H9 (cell line): ENCODE measurements around the gene LECT2. TPM values are rescaled to one million over a fixed set of nuclear protein-coding genes. Genes with fewer than 3 reads are reported as not detected.

Experiments
- DNase-seq: peaks from one replicate; pipeline ENCODE4 v3.0.0-alpha.2; 2017
- H2AFZ ChIP-seq: one replicate; pipeline ENCODE4 v1.6.1; 2013; ENCODE audit warnings: mild to moderate bottlenecking, low read length, control low read depth, moderate library complexity
- H2AK5ac ChIP-seq: 2 replicates; pipeline ENCODE4 v1.6.1; 2013; ENCODE audit warnings: low read length, control low read depth, mixed read lengths; ENCODE audit not compliant: insufficient read length
- H2BK120ac ChIP-seq: one replicate; pipeline ENCODE4 v1.6.1; 2013; ENCODE audit warnings: low read depth, mild to moderate bottlenecking, low read length, control low read depth, inconsistent platforms; ENCODE audit not compliant: poor library complexity, severe bottlenecking
- H2BK12ac ChIP-seq: 2 replicates; pipeline ENCODE4 v1.6.1; 2013; ENCODE audit warnings: low read length, control low read depth, mixed read lengths, low read depth; ENCODE audit not compliant: insufficient read length
- H2BK15ac ChIP-seq: 2 replicates; pipeline ENCODE4 v1.6.1; 2013; ENCODE audit warnings: low read depth, low read length, control low read depth
- H2BK20ac ChIP-seq: one replicate; pipeline ENCODE4 v1.6.1; 2013; ENCODE audit warnings: low read depth, mild to moderate bottlenecking, low read length, control low read depth, inconsistent platforms; ENCODE audit not compliant: poor library complexity, severe bottlenecking
- H2BK5ac ChIP-seq: 2 replicates; pipeline ENCODE4 v1.6.1; 2013; ENCODE audit warnings: low read length, control low read depth, mixed read lengths; ENCODE audit not compliant: insufficient read length
- H3K14ac ChIP-seq: 2 replicates; pipeline ENCODE4 v1.6.1; 2013; ENCODE audit warnings: low read length, control low read depth; ENCODE audit not compliant: insufficient read depth
- H3K18ac ChIP-seq: 2 replicates; pipeline ENCODE4 v1.6.1; 2013; ENCODE audit warnings: low read depth, mild to moderate bottlenecking, mixed read lengths, low read length, control low read depth; ENCODE audit not compliant: insufficient read length
- H3K23ac ChIP-seq: 2 replicates; pipeline ENCODE4 v1.6.1; 2013; ENCODE audit warnings: low read length, control low read depth, mixed read lengths, low read depth; ENCODE audit not compliant: insufficient read length
- H3K23me2 ChIP-seq: 2 replicates; pipeline ENCODE4 v1.6.1; 2013; ENCODE audit warnings: low read depth, mild to moderate bottlenecking, mixed read lengths, low read length, control low read depth; ENCODE audit not compliant: insufficient read length, poor library complexity, severe bottlenecking
- H3K27ac ChIP-seq: 2 replicates; pipeline ENCODE4 v1.5.1; 2013; ENCODE audit warnings: low read length, control low read depth, mixed read lengths, low read depth; ENCODE audit not compliant: insufficient read length
- H3K27me3 ChIP-seq: 2 replicates; pipeline ENCODE4 v1.6.1; 2013; ENCODE audit warnings: low read length, control low read depth, inconsistent platforms; ENCODE audit not compliant: insufficient read depth
- H3K4ac ChIP-seq: 2 replicates; pipeline ENCODE4 v1.6.1; 2013; ENCODE audit warnings: low read depth, mild to moderate bottlenecking, control low read depth, inconsistent platforms, low read length, moderate library complexity
- H3K4me1 ChIP-seq: 2 replicates; pipeline ENCODE4 v1.6.1; 2013; ENCODE audit warnings: low read length, control low read depth, inconsistent platforms; ENCODE audit not compliant: insufficient read depth
- H3K4me2 ChIP-seq: 2 replicates; pipeline ENCODE4 v1.6.1; 2013; ENCODE audit warnings: low read length, control low read depth, mixed read lengths; ENCODE audit not compliant: insufficient read length, insufficient read depth
- H3K56ac ChIP-seq: 2 replicates; pipeline ENCODE4 v1.6.1; 2013; ENCODE audit warnings: low read depth, mild to moderate bottlenecking, mixed read lengths, low read length, control low read depth; ENCODE audit not compliant: insufficient read length
- H3K79me1 ChIP-seq: 2 replicates; pipeline ENCODE4 v1.6.1; 2013; ENCODE audit warnings: low read depth, mild to moderate bottlenecking, moderate library complexity, low read length, control low read depth, inconsistent platforms; ENCODE audit not compliant: insufficient read depth, poor library complexity, severe bottlenecking
- H3K79me2 ChIP-seq: 2 replicates; pipeline ENCODE4 v1.6.1; 2013; ENCODE audit warnings: low read length, control low read depth, inconsistent platforms; ENCODE audit not compliant: insufficient read depth
- H3K9ac ChIP-seq: 2 replicates; pipeline ENCODE4 v1.6.1; 2013; ENCODE audit warnings: low read length, control low read depth, mixed read lengths; ENCODE audit not compliant: insufficient read length; ENCODE audit errors: extremely low read depth
- H3K9me3 ChIP-seq: one replicate; pipeline ENCODE4 v1.6.1; 2013; ENCODE audit warnings: low read depth, low read length, inconsistent platforms; ENCODE audit not compliant: control insufficient read depth
- H3T11ph ChIP-seq: one replicate; pipeline ENCODE4 v1.6.1; 2013; ENCODE audit warnings: mild to moderate bottlenecking, low read length, control low read depth, inconsistent platforms
- H4K20me1 ChIP-seq: one replicate; pipeline ENCODE4 v1.6.1; 2013; ENCODE audit not compliant: control insufficient read depth, insufficient read length, insufficient read depth
- H4K5ac ChIP-seq: 2 replicates; pipeline ENCODE4 v1.6.1; 2013; ENCODE audit warnings: low read depth, mild to moderate bottlenecking, mixed read lengths, low read length, control low read depth; ENCODE audit not compliant: insufficient read length
- H4K8ac ChIP-seq: replicated peaks from 2 replicates; pipeline ENCODE4 v1.6.1; 2013; ENCODE audit warnings: low read length, control low read depth, mixed read lengths, low read depth; ENCODE audit not compliant: insufficient read length
- H4K91ac ChIP-seq: 2 replicates; pipeline ENCODE4 v1.6.1; 2013; ENCODE audit warnings: low read depth, mild to moderate bottlenecking, moderate library complexity, mixed read lengths, low read length, control low read depth; ENCODE audit not compliant: insufficient read length
- H3K27ac Mint-ChIP-seq, 3 experiments: 2 replicates in 2 of 3; 3 replicates in 1 of 3; pipeline ENCODE4 v1.8.0; 2020 to 2021; ENCODE audit warnings: mixed read lengths in 3 of 3, mild to moderate bottlenecking in 1 of 3, moderate library complexity in 1 of 3
- H3K27me3 Mint-ChIP-seq: 2 replicates; pipeline ENCODE4 v1.8.0; 2021; ENCODE audit warnings: low read depth, mild to moderate bottlenecking, moderate library complexity, mixed read lengths
- H3K36me3 Mint-ChIP-seq, 3 experiments: 2 replicates in 2 of 3; 3 replicates in 1 of 3; pipeline ENCODE4 v1.8.0; 2020 to 2021; ENCODE audit warnings: low read depth in 3 of 3, mixed read lengths in 3 of 3; ENCODE audit not compliant: insufficient read depth in 1 of 3
- H3K4me1 Mint-ChIP-seq, 2 experiments: 2 replicates each; pipeline ENCODE4 v1.8.0; 2020; ENCODE audit warnings: mixed read lengths in 2 of 2
- H3K4me3 Mint-ChIP-seq, 2 experiments: 2 replicates in 1 of 2; 3 replicates in 1 of 2; pipeline ENCODE4 v1.8.0; 2020 to 2021; ENCODE audit warnings: mild to moderate bottlenecking in 2 of 2, mixed read lengths in 2 of 2, moderate library complexity in 1 of 2
- H3K9me3 Mint-ChIP-seq, 2 experiments: 2 replicates in 1 of 2; 3 replicates in 1 of 2; pipeline ENCODE4 v1.8.0; 2020; ENCODE audit warnings: mild to moderate bottlenecking in 2 of 2, mixed read lengths in 2 of 2, moderate library complexity in 1 of 2
- CTCF ChIP-seq: fragments of 200-600 bp; sonication (generic); conservative IDR thresholded peaks from 3 replicates; pipeline ENCODE4 v1.8.0; 2021; ENCODE audit warnings: antibody characterized with exemption, mild to moderate bottlenecking
- WGBS: extraction: QIAGEN DNeasy Blood & Tissue Kit; methylation state at CpG from one replicate; pipeline ENCODE4 v1.1.7; 2013; ENCODE audit warnings: missing lambda C conversion rate, low lambda C conversion rate, mixed read lengths; ENCODE audit not compliant: insufficient read length; ENCODE audit errors: extremely low coverage; 5-methylcytosine and 5-hydroxymethylcytosine counted together
- total RNA-seq: library from RNA; stranded (reverse); gene quantifications from 2 replicates; pipeline ENCODE4 v1.2.1, GENCODE V29; 2021

Gene LECT2
- total RNA-seq, 1 experiment from 2014 or later, result not detected

- no CpG with 5 or more reads among the region's 3 CpGs for WGBS
- H3K27me3 Mint-ChIP-seq, result peaks cover 8% of the 10 kb centered on the region
- no peak overlapping the region for H3K4me3 Mint-ChIP-seq
- Histone ChIP-seq H2BK20ac (no peak overlapping the region), H3K27me3 (no peaks in the 10 kb centered on the region), H3K27ac (no peak overlapping the region), H4K5ac (no peak overlapping the region), H4K20me1 (no peaks in the 10 kb centered on the region), H3K79me2 (no peaks in the 10 kb centered on the region), H2AK5ac (no peak overlapping the region), H2AFZ (no peak overlapping the region), H3K56ac (no peak overlapping the region), H3K18ac (no peak overlapping the region), H2BK12ac (no peak overlapping the region), H3K9ac (no peak overlapping the region), H3K79me1 (no peaks in the 10 kb centered on the region), H3K4me1 (no peaks in the 10 kb centered on the region), H2BK15ac (no peak overlapping the region), H3K14ac (no peak overlapping the region), H3K4ac (no peak overlapping the region), H3K9me3 (no peaks in the 10 kb centered on the region), H2BK5ac (no peak overlapping the region), H4K8ac (no peak overlapping the region), H3K4me2 (no peak overlapping the region), H2BK120ac (no peak overlapping the region), H4K91ac (no peak overlapping the region), H3T11ph (no peak overlapping the region), H3K23me2 (no peaks in the 10 kb centered on the region), H3K23ac (no peak overlapping the region)
- H3K9me3 Mint-ChIP-seq, result no peaks in the 10 kb centered on the region; a peak in 2 of 5 replicates
- no peaks in the 10 kb centered on the region for H3K4me1 Mint-ChIP-seq
- no peak overlapping the region for H3K27ac Mint-ChIP-seq
- no peak for DNase-seq
- no peaks in the 10 kb centered on the region for H3K36me3 Mint-ChIP-seq
- no peak for TF ChIP-seq CTCF
Measured at GRCh38 chr5:135986891-135987401, 32.2 kb upstream of the LECT2 start.
